ENCODE measurements around the gene UBE2J2.
"Not testable (repeated sequence)": the region's sequence is repeated elsewhere in the genome, so short reads cannot be mapped to it uniquely, and the experiment has no call there.

UBE2J2 gene

DNA sequence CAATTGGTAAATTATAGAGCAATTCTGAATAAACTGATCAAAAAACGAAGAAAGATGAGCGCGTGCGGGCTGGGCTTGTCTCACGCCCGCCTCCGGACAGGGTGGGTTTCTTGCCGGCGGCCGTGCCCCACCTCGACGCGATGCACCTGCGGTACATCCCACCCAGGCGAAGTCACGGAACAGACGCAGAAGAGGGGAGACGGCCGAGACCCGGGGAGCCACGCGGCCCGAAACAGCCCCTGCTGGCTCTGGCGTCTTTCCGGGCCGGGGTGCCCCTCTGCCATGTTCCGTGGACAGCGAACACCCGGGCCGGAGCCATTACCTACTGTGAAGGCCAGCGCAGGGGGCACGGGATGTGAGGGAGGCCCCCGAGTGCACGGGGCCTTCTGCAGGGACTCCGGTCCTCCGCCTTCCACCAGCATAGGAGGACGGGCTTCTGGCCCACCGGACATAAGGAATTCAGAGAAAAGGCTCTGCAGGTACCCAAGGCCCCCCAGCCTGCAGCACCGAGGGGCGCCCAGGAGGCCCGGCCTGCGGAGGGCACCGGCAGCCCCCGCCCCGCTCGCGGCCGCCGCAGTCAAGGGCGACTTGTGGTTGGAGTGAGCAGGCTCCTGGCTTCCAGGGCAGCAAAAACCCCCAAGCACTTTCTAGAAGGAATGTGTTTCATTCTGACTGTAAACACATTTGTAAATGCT, 19.5 kb downstream of the UBE2J2 start:
- no peak for DNase-seq

GRCh38 chr1:1253314-1253713, 20.3 kb downstream of the UBE2J2 start:
- DNase-seq = no peak

DNA sequence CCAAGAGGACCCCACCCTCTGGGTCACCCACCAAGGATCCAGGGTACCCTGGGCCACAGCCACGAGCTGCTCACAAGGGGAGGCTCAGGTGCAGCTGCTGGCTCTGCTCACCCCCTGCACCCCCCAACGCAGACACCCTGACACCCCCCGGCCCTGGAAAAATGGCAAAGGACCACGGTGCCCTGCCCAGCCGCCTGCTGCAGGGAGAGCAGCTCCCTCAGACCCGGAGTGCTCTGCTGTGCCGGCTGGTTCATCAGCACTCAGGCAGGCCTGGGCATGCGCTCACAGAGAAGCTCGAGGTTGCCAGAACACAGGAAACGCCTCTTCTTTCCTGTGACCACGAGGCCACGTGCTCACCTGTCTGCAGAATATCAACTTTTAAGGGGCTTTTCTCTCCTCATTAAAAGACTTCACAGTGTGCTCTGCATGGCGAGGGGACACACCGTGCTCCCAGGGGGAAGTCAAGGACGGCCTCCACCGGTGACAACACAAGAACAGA, 22.8 kb downstream of the UBE2J2 start:
- DNase-seq = peak; percentile 36

DNA sequence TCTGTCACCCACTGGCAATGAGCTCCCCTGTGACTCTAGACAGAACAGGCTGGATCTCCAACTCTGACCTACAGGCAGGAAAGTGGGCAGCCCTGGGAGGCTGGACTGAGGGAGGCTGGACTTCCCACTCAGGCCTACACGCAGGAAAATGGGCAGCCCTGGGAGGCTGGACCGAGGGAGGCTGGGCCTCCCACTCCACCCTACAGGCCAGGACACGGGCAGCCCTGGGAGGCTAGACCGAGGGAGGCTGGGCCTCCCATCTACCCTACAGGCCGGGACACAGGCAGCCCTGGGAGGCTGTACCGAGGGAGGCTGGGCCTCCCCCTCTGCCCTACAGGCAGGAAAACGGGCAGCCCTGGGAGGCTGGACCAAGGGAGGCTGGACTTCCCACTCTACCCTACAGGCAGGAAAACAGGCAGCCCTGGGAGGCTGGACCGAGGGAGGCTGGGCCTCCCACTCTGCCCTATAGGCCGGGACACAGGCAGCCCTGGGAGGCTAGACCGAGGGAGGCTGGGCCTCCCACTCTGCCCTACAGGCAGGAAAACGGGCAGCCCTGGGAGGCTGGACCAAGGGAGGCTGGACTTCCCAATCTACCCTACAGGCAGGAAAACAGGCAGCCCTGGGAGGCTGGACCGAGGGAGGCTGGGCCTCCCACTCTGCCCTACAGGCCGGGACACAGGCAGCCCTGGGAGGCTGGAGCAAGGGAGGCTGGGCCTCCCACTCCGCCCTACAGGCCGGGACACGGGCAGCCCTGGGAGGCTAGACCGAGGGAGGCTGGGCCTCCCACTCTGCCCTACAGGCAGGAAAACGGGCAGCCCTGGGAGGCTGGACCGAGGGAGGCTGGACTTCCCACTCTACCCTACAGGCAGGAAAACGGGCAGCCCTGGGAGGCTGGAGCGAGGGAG, 25.4 kb downstream of the UBE2J2 start:
- DNase-seq = not testable (repeated sequence)

GRCh38 chr1:1247341-1247913, 26.2 kb downstream of the UBE2J2 start:
- DNase-seq = no peak

- DNase-seq = no peak
Measured at GRCh38 chr1:1246577-1247340, 26.9 kb downstream of the UBE2J2 start, which contains the start of gene C1QTNF12. Gene C1QTNF12, minus strand, starts transcription at chr1:1246722. Its CDS starts 32 bp downstream, at chr1:1246690.

DNA sequence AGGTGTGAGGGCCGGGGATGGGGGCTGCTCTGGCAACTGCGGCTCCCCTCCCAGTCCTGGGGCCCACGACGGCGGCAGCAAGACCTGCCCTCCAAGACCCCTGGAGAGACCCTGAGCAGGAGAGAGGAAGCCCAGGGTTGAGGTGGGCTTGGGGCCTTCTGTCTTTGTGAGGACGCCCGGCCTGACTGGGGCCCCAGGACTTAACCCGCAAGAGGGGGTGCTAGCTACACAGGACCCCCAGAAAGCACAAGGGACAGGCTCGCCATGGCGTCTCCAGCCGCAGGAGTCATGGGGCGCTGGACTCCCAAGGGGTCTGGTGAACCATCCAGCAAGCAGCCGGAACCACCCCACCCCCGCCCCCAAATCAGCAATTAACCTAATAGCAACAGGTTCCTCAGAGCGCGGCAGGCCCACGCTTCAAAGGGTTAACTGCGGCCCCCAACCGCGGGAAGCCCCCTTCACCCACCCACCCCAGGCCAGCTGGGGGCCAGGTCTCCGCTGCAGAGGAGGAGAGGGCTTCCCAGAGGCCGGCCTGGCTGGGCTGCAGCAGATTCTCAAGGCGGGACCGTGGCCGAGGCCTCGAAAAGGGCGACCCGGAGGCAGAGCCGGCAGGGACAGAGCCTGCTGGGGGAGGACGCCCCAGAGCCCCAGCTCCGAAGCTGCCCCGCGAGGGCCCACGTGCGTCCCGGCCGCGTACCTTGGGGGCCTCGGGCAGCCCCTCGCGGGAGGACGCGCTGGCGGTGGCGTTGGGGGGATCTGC, 27.7 kb downstream of the UBE2J2 start:
- DNase-seq = no peak

DNA sequence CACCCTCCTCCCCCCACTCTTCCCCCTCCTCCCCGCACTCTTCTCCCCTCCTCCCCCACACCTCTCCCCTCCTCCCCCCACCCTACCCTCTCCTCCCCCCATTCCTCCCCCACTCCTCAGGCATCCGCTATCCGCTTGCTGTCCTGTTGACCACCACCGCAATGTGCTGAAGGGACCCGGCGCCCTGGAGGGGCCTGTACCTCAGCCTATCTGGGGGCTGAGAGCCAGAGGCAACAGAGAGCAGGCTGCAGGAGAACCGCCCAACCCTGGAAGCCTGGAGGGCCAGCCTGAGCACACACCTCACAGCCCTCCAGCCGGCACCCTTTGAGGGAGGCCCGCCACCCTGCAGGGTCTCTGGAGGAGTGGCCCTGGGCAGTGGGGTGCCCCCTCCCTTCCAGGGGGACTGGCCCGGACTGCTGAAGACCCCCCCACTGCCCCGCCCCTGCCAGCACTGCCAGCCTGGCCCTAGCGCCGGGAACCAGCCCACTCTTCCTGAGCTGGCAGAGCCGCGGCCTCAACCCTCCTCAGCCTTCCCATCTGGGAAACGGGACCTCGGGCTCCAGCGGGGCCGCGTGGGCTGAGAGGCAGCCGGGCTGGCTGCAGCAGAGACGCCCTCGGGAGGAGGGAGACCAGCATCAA, 28.4 kb downstream of the UBE2J2 start:
- no peak for DNase-seq

DNA sequence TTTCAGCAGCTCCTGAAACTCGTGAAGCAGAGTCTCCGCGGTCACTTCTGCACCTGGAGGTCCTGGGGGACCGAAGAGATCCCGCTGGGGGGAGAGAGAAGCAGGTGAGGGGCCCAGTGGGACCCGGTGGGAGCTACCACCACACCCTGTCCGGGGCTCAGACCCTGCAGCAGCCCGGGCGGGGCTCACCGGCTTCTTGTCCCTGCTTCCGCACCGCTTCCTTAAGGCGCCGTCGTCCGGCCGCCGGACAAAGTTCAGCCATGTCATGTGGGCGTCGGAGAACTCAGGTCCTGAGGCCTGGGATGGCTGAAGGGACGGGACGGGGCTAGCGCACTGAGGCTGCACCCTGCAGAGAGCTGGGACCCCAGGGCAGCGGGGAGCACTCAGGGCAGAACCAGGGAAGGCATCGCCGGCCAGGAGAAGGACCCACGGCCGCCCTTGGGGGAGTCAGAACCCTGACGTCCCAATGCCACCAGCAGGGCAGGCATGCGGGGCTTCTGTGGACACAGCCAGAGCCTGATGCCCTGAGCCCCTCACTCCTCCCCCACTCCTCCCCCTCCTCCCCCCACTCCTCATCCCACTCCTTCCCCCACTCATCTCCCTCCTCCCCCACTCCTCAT, 29.4 kb downstream of the UBE2J2 start:
- no peak for DNase-seq

GRCh38 chr1:1243807-1244191, 29.9 kb downstream of the UBE2J2 start:
- no peak for DNase-seq

DNA sequence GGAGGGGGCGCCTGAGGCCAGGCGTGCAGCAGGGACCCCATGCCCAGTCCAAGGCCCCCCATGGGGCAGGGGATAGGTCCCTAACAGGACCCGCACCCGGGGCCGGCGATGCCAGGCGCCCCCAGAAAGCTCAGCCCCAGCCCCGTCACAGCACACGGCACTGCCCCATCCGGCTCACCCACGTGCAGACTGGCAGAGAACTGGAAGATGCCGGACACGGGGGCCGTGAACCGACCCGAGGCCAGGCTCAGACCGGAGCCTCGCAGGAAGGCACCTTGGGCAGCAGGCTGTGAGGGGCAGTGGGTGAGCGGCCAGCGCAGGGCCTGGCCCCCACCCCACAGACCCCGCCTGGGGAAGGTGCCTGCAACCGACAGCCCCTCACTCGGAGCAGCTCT, 30.4 kb downstream of the UBE2J2 start:
- DNase-seq = no peak

- DNase-seq = no peak
Measured at GRCh38 chr1:1242461-1243265, 31.0 kb downstream of the UBE2J2 start.

- DNase-seq = no peak
Measured at GRCh38 chr1:1241588-1242219, 31.9 kb downstream of the UBE2J2 start.

DNA sequence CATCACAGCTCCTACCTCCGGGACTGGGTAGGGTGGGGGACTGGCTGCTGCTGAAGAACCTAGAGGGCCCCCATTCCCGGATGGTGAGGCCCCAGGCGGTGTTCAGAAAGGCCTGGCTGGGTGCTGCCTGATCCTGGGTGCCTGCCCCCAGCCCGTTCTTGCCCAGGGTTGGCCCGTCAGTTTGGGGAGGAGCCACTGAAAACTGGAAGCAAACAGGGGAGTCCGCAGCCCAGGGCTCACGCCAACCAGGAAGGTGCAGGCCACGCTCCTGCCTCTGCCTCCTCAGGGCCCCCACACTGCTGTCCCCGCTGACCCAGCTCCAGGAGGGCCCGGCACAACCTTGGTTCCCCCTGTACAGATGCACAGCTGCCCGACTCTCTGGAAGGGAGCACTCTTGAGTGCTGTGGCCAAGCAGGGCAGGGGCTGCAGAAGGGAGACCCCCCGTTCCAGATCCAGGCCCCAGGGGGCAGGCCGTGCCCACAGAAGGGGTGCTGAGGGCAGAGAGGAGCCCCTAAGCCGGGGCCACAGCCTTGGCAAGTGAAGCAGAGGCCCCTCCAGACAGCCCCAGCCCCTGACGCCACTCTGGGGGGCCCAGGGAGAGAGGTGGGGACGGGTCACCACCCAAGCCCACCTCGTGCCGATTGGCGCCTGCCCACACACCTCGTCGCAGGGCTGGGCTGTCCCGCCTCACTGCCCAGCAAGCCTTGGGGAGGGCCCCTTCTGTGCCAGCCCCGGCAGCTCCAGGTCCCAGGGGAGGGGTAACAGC, 32.6 kb downstream of the UBE2J2 start:
- no peak for DNase-seq

- no peak for DNase-seq
Measured at GRCh38 chr1:1240348-1240732, 33.3 kb downstream of the UBE2J2 start.

- no peak for DNase-seq
Measured at GRCh38 chr1:1239614-1240347, 33.9 kb downstream of the UBE2J2 start.

GRCh38 chr1:1239227-1239613, 34.4 kb downstream of the UBE2J2 start:
- no peak for DNase-seq

GRCh38 chr1:1238702-1239178, 34.9 kb downstream of the UBE2J2 start:
- no peak for DNase-seq
